GM12891 (cell line): Measurements from ENCODE around the gene CNTNAP5.

ENCODE experiments used
- PAX5 ChIP-seq: IDR thresholded peaks from 2 replicates; pipeline ENCODE4 v1.6.1; 2011; ENCODE audit warnings: low read length, moderate library complexity, mild to moderate bottlenecking; ENCODE audit not compliant: insufficient read depth, severe bottlenecking
- POLR2A ChIP-seq: IDR thresholded peaks from 2 replicates; pipeline ENCODE4 v1.6.1; 2011; ENCODE audit warnings: low read depth, low read length, control low read depth
- POLR2AphosphoS5 ChIP-seq: IDR thresholded peaks from 2 replicates; pipeline ENCODE4 v1.6.1; 2011; ENCODE audit warnings: low read depth, low read length, control low read depth
- POU2F2 ChIP-seq: IDR thresholded peaks from 2 replicates; pipeline ENCODE4 v1.6.1; 2011; ENCODE audit warnings: low read depth, mild to moderate bottlenecking, control low read depth, low read length, moderate library complexity
- SPI1 ChIP-seq: IDR thresholded peaks from 2 replicates; pipeline ENCODE4 v1.6.1; 2011; ENCODE audit warnings: low read depth, low read length, control low read depth
- TAF1 ChIP-seq: IDR thresholded peaks from 2 replicates; pipeline ENCODE4 v1.6.1; 2011; ENCODE audit warnings: low read depth, low read length, control low read depth

DNA sequence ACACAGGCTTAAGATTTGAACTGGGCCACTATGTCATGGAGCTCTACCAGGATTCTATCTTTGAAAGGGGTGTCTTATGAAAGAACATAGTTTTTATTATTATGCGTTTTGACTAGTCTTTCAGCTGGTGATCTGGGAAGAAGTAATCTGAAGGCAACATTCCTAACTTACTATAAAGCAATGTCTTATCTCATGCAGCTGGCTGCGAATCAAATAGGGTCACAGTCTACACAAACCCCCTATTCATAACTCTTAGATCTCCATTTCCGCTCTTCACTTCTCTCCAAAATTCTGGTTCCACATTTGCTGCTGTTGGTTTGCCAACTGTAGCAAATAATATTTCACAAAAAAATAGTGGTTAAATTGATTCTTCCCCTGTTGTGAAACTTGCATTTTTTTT lies 813.3 kb downstream of the CNTNAP5 start:
- no peak for TF ChIP-seq POLR2A
- TF ChIP-seq POLR2AphosphoS5 = no peak
- no peak for TF ChIP-seq SPI1
- TF ChIP-seq TAF1 = no peak
- TF ChIP-seq PAX5 = no peak
- TF ChIP-seq POU2F2 = no peak
